Endothelial cell of hepatic sinusoid (primary cell): ENCODE measurements around the gene HLA-DQB1.
"Not testable (repeated sequence)": the region's sequence is repeated elsewhere in the genome, so short reads cannot be mapped to it uniquely, and the experiment has no call there.

Source experiments
- in situ Hi-C: cut with HindIII; loops from 2 replicates; pipeline ENCODE4 v1.10.0; 2017; ENCODE audit warnings: low sequenced_read_pairs

HLA-DQB1 gene

DNA sequence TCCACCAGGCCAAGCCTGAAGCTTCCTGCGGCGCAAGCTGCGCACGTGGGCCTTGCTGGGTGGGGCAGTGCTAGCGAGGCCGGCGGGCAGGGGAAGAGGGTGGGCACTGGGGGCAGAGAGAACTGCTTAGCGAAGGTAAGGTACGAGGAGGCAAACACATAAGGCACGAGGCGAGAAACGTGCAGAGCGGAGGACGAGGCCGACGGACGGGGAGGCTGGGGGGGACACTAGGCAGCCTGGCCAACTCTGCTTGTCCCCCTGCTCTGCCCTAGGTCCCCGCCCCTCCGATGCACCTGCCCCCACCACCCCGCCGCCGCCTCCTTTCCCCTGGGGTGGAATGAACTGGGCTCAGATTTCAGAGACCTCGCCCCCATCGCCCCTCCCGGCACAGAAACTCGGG is 2.1 kb downstream of the HLA-DQB1 start:
- in situ Hi-C loops = no loop called here

DNA sequence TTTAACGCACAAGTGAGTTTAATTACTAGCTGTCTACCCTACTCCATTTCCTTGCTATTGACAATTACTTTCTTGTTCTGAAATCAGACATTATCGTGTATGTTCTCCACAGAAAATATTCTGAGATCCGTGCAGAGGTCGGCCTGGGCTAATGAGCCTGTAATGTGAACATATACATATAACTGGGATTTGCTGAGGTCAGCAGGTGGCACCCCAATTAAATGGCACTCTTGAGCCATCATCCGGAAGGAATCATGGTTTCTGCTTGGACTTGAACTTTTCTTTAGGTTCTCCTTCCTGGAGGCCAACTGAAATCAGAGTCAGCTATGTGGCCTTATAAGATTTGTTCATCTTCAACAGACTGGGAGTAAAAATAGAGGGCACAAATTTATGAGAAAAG is 3.6 kb downstream of the HLA-DQB1 start:
- in situ Hi-C loops = no loop called here

DNA sequence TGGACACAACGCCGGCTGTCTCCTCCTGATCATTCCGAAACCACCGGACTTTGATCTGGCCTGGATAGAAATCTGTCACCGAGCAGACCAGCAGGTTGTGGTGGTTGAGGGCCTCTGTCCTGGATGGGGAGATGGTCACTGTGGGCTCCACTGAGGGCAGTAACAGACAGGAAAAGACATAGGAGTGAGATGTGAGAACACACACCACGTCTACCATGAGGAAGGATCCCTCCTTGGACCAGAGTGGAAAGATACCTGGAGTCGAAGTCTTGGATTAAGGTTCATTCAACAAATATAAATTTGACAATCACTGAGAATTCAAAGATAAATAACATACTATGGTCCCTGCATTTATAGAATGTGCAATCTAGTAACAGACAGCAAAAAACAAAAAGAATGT is 4.4 kb downstream of the HLA-DQB1 start:
- in situ Hi-C loops = no loop called here

DNA sequence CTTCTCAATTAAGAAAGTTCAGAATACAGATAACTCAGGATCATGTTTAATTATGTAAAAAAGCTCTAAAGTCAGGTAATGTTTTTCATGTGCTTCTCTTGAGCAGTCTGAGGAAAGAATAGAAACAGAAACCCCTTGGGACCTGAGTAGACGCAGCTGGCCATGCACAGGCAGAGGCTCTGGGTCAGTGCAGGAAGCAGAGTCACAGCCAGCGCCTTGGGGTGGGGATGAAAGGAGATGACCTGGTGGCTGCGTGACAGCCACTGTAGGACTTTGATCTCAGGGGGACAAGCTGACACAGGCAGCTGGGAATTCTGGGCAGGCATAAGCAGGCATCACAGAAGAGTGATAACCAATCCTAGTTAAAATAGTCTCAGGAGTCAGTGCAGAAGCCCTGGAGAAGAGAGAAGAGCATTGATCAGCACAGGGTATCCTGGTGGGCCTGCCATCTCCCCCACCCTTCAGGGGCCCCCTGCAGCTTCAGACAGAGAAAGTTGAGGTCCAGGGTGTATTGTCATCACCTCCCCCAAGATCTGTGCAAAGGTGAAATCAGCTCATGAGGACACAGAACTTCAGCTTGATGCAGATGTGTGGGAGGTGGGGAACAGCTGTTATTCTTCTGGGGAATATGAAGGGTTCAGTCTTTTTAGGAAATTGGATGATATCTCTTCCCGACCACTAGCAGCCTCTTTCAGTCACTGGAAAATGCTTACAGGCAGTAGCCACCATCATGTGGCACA is 6.4 kb downstream of the HLA-DQB1 start:
- in situ Hi-C loops = no loop called here

DNA sequence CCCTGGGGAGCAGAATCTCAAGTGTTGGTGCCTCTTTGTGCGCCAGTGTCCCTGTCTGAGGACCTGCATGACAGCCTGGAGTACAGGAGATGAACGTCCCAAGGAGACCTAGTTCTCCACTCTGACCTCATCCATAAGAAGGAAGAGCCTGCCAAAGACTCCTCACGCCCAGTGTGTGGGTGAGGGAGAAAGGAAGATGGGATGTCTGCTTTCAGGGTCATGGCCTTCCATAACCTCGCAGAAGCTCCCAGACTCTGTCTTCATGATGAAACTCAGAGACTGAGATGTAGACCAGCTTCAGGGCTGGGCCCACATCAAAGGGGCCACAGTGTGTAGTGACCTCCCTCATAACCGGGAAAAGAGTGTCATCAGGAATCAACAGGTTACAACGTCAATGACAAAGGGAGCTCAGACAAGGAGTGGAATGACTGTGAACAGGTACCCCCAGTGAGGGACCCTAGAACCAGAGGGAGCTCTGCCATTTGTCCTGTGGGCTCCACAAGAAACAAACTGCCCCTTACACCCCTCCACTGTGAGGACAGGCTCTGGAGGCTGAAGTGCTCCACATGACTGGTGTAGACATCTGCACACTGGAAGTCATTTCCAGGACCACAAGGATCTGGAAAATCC is 8.1 kb downstream of the HLA-DQB1 start:
- in situ Hi-C loops = no loop called here

DNA sequence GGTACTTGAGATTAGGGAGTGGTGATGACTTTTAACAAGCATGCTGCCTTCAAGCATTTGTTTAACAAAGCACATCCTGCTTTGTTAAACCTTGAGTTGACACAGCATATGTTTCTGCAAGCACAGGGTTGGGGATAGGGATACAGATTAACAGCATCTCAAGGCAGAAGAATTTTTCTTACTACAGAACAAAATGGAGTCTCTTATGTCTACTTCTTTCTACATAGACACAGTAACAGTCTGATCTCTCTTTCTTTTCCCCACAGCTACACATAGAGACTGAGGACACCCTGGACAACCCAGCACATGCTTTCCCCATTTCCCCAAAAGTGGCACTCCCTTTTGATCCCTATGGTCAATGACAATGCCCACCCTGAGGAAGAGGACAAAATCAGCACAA is 8.6 kb downstream of the HLA-DQB1 start:
- in situ Hi-C loops = not testable (repeated sequence)

DNA sequence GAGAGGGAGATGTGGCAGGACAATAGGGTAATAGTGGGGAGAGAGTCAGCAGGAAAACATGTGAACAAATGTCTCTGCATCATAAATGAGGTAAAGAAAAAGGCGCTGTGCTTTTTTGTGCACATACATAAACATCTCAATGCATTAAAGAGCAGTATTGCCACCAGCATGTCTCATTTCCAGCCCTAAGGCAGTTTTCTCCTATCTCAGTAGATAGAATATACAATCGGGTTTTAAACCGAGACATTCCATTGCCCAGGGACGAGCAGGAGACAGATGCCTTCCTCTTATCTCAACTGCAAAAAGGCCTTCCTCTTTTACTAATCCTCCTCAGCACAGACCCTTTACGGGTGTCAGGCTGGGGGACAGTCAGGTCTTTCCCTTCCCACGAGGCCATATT is 9.1 kb downstream of the HLA-DQB1 start:
- in situ Hi-C loops = not testable (repeated sequence)

DNA sequence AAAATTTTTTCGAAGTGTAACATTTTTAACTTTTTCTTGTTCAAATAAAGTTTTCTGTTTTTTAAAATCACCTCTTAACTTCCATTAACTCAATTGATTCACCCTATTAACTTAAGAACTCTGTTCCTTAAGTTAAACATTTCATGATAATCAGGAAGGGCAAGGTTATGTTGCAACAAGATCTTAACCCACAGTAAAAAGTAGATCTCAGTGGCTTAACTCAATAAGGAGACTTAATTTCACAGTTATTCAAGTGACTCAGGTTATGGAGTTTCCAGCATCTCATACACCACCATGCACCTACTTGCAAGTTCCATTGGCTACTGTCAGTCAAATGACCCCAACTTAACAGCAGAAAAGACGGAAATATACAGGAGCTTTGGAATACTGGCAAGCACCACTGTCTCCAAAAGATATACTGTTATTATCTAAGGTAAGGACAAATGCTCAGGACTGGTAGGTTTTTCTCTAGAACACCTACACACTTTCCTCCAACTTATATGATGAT is 11.2 kb downstream of the HLA-DQB1 start:
- in situ Hi-C loops = no loop called here

- in situ Hi-C loops = no loop called here
Observed at GRCh38 chr6:32645047-32645703, 21.3 kb downstream of the HLA-DQB1 start.

DNA sequence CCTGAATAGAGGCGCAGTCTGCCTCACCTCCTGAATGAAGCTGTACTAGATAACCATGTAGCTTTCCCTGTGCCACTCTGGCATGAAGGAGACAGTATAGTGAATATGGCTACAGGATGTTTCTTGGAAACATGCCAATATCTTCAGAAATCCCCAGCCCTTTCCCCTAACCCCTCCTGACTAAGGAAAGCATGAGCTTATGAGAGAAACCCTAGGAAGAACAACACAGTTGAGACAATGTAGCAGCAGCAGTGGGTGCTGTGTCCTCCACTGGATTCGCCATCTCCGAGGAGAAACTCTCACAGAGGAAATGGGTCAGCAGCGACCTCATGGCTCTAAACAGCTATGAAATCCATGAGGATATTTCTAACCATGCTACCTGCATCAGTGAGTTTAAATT is 22.6 kb downstream of the HLA-DQB1 start:
- in situ Hi-C loops = no loop called here

- in situ Hi-C loops = no loop called here
Observed at GRCh38 chr6:32642720-32643106, 23.7 kb downstream of the HLA-DQB1 start.

- in situ Hi-C loops = not testable (repeated sequence)
Observed at GRCh38 chr6:32641785-32642719, 24.4 kb downstream of the HLA-DQB1 start.

DNA sequence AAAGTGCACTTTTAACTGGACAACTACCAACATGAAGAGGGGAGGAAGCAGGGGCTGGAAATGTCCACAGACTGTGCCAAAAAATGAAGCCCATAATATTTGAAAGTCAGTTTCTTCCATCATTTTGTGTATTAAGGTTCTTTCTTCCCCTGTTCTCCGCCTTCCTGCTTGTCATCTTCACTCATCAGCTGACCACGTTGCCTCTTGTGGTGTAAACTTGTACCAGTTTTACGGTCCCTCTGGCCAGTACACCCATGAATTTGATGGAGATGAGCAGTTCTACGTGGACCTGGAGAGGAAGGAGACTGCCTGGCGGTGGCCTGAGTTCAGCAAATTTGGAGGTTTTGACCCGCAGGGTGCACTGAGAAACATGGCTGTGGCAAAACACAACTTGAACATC is 25.3 kb downstream of the HLA-DQB1 start:
- in situ Hi-C loops = no loop called here

- in situ Hi-C loops = no loop called here
Observed at GRCh38 chr6:32639440-32640394, 26.7 kb downstream of the HLA-DQB1 start.

GRCh38 chr6:32638532-32639219 is 27.8 kb downstream of the HLA-DQB1 start:
- in situ Hi-C loops = no loop called here

GRCh38 chr6:32637883-32638282 is 28.6 kb downstream of the HLA-DQB1 start:
- in situ Hi-C loops = no loop called here

DNA sequence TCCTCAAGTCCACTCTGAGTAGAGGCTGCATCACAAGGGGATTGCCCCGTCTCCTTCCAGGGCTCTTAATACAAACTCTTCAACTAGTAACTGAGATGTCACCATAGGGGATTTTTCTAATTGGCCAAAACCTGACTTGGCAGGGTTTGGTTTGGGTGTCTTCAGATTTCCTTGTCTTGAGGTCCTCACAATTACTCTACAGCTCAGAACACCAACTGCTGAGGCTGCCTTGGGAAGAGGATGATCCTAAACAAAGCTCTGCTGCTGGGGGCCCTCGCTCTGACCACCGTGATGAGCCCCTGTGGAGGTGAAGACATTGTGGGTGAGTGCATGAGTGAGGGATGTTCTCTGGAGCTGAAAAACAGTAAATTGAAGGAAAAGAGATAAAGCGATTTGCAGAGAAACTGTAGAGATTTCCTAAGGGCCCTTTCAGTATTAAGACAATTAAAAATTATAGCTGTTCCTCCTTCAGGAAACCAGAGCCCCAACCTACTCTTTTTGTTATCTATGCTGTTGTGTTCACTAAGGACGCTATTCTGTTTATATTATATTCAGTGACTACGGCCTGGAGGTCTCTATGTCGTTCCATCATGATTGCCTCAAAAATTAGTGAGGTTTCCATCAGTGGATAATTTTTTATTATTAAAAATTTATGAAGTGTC is 29.1 kb downstream of the HLA-DQB1 start, which contains the start of gene HLA-DQA1:
HLA-DQA1 (plus strand) TSS at position 188 of the 662 bp plus-strand sequence; CDS start at position 241, 53 bp downstream.
- in situ Hi-C loops = no loop called here

GRCh38 chr6:32635526-32636123 is 30.8 kb downstream of the HLA-DQB1 start:
- in situ Hi-C loops = no loop called here
